NCI-H345 treated with DMSO at 0.1 percent for 48 hours (cell line): ENCODE measurements around the gene RBFA.

ENCODE experiments used
- DNase-seq: peaks from one replicate; lab custom pipeline; 2025; ENCODE audit not compliant: unreplicated experiment; lab: John Stamatoyannopoulos, UW

RBFA gene

GRCh38 chr18:80070825-80071224 lies 36.6 kb downstream of the RBFA start:
- no peak for DNase-seq

- no peak for DNase-seq
These were observed 39.9 kb downstream of the RBFA start for GRCh38 chr18:80074183-80074582.

GRCh38 chr18:80074697-80075096 lies 40.5 kb downstream of the RBFA start:
- DNase-seq: no peak

GRCh38 chr18:80075940-80076339 lies 41.7 kb downstream of the RBFA start:
- no peak for DNase-seq

GRCh38 chr18:80076379-80076778 lies 42.1 kb downstream of the RBFA start:
- DNase-seq: no peak

GRCh38 chr18:80077873-80078272 lies 43.6 kb downstream of the RBFA start:
- no peak for DNase-seq
